ENCODE measurements around the gene CLTCL1.

The CLTCL1 gene

DNA sequence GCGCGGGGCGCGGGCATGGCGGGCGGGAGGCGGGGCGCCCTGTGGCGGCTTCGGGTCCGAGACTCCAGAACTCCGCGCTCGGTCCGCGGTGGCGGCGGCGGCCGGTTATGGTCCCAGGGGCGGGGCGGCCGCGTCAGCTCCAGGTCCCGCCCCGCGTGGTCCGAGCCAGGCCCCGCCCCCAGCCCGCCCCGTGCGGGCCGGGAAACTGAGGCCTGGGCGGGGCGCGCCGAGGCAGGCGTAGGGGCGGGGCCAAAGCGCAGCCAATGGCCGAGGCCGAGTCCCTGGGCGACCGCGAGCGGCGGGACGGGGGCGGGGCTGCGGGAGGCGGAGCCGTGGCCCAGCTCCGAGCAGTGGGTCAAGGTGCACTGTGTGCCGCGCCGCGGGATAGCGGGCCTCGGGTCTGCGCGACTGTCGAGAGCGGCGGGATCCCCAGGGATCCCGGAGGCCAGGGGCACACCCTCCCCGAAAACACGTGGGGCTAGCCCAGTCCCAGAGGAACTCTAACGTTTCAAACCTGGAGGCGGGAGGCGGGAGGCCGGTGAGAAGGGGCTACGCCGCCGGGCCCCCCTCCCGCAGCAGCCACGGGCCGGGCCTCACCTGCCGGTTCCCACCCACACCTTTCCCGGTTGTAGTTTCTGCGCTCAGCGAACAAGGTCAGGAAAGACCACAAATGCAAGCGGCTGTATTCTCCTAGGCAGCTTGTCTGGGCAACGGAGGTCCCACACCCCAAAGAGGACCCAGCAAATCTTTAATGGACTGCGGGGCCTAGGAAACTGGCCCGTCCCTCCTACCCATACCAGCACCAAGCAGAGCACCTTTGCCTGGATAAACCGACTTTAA is 112.6 kb downstream of the CLTCL1 start, which contains the start of gene SLC25A1:
SLC25A1 (minus strand) TSS at position 80 of the 840 bp plus-strand sequence; CDS start at position 17, 63 bp downstream.
- TF ChIP-seq, protein P1, sequence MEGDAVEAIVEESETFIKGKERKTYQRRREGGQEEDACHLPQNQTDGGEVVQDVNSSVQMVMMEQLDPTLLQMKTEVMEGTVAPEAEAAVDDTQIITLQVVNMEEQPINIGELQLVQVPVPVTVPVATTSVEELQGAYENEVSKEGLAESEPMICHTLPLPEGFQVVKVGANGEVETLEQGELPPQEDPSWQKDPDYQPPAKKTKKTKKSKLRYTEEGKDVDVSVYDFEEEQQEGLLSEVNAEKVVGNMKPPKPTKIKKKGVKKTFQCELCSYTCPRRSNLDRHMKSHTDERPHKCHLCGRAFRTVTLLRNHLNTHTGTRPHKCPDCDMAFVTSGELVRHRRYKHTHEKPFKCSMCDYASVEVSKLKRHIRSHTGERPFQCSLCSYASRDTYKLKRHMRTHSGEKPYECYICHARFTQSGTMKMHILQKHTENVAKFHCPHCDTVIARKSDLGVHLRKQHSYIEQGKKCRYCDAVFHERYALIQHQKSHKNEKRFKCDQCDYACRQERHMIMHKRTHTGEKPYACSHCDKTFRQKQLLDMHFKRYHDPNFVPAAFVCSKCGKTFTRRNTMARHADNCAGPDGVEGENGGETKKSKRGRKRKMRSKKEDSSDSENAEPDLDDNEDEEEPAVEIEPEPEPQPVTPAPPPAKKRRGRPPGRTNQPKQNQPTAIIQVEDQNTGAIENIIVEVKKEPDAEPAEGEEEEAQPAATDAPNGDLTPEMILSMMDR (IDR thresholded peaks at IDR 0.05; ENCODE audit: borderline replicate concordance, control extremely low read depth, extremely low read depth, insufficient read depth, missing control alignments): no peak
- DNase-seq (ENCODE audit: low spot score): peak; percentile 97
- in situ Hi-C loops (cut with MboI; ENCODE audit: low sequenced_read_pairs, unreplicated experiment): no loop called here

DNA sequence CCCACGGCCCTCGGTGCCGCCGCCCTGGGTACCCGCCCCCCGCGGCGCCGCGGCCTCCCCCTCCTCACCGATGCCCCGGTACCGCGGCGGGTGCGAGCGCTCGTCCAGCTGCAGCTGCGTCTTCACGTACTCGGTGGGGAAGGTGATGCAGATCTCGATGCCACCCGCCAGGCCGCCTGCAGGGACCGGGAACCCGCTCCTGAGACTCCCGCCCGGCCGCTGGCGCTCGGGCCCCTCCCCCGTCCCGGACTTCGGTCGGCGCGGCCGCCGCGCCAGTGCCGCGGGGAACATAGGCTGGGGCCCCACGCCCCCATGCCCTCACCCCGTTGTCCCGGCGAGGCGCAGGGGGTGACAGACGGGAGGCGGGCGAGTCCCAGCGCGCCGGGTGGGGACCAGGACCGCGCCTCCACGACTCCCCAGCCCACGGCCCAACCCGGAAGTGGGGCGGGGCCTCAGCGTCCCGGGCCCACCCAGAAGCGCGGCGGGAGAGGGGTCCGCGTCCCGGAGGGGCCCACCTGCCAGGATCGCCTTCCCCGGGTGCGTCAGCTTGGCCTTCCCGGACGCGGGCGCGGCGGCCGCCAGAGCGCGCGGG is 113.4 kb downstream of the CLTCL1 start:
- in situ Hi-C loops (cut with MboI; ENCODE audit: low sequenced_read_pairs, unreplicated experiment): no loop called here
- DNase-seq (ENCODE audit: low spot score): peak; percentile 68
- TF ChIP-seq, protein P1 (IDR thresholded peaks at IDR 0.05; ENCODE audit: borderline replicate concordance, control extremely low read depth, extremely low read depth, insufficient read depth, missing control alignments): no peak

DNA sequence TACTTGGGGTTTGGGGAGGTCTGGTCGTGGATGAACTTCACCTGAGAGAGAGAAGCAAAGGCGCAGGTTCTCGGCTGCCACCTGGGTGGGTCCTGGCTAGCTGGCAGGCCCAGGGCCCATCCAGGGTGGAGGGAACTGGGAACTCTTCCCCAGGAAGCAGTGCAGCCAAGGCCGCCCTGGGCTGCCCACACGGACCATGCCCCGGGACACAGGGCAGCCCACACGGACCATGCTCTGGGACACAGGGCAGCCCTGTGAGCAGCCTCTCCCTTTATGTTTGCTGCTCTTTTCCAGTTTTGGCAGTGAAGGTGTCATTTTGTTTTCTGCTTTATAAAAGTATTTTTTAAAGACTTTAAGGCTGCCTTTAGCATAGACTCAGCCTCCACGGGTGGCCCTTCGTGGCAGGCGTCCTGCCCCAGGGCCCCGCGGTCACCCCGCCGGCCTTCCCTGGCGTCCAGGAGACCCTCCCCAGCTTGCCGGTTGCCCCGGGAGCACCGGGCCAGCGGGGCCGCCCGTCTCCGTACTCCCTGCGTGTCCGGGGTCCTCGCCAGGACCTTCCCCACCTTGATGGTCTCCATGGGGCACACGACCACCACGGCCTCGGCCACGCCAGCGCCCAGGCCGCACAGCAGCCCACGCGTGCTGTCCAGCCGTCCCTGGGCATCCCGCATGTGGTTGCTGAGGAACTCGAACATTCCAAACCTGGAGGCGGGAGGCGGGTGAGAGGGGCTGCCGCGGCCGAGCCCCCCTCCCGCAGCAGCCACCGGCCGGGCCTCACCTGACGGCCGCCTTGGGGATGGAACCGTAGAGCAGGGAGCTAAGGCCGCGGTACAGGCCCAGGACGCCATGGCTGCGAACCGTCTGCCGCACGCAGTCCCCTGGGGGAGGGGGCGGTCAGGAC is 114.1 kb downstream of the CLTCL1 start:
- no peak for DNase-seq (ENCODE audit: low spot score)
- TF ChIP-seq, protein P1 (IDR thresholded peaks at IDR 0.05; ENCODE audit: borderline replicate concordance, control extremely low read depth, extremely low read depth, insufficient read depth, missing control alignments): no peak
- in situ Hi-C loops (cut with MboI; ENCODE audit: low sequenced_read_pairs, unreplicated experiment): no loop called here

DNA sequence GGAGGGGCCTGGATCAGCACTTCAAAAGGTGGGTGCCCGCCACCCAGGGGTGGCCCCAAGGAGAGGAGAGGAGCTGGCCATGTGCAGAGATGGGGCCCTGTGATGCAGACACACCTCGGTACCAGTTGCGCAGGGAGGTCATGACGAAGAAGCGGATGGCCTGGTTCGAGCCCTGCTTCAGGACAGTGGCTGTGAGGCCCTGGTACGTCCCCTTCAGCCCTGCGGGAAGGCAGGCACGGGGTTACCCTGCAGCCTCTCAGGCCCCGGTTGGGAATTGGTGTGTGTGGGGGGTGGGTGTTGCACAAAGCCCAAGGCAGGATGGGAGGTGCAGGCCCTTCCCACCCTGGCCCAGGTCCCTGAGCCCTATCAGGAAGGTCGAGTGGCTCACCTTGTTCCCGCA is 114.8 kb downstream of the CLTCL1 start:
- in situ Hi-C loops (cut with MboI; ENCODE audit: low sequenced_read_pairs, unreplicated experiment): no loop called here
- no peak for DNase-seq (ENCODE audit: low spot score)
- TF ChIP-seq, protein P1 (IDR thresholded peaks at IDR 0.05; ENCODE audit: borderline replicate concordance, control extremely low read depth, extremely low read depth, insufficient read depth, missing control alignments): no peak

DNA sequence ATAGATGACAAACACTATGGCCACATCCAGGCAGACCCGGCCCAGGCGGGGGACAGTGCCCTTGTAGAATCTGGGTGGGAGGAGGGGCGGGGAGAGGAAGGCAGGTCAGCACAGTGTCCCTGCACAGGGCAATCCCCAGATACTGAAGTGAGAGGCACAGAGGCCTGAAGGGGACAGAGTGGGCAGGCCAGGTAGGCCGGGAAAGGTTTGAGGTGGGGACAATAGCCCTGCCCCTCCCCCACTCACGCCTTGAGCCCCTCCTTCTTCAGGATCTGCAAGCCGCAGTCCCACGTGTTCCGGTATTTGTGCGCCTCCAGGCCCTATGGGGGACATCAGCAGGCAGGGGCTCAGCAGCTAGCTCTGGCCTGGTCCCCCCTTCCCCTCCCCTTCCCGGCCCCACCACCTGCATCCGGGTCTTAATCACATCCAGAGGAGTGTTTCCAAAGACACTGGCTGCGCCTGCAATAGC is 115.3 kb downstream of the CLTCL1 start:
- no peak for DNase-seq (ENCODE audit: low spot score)
- TF ChIP-seq, protein P1 (IDR thresholded peaks at IDR 0.05; ENCODE audit: borderline replicate concordance, control extremely low read depth, extremely low read depth, insufficient read depth, missing control alignments): no peak
- in situ Hi-C loops (cut with MboI; ENCODE audit: low sequenced_read_pairs, unreplicated experiment): no loop called here

DNA sequence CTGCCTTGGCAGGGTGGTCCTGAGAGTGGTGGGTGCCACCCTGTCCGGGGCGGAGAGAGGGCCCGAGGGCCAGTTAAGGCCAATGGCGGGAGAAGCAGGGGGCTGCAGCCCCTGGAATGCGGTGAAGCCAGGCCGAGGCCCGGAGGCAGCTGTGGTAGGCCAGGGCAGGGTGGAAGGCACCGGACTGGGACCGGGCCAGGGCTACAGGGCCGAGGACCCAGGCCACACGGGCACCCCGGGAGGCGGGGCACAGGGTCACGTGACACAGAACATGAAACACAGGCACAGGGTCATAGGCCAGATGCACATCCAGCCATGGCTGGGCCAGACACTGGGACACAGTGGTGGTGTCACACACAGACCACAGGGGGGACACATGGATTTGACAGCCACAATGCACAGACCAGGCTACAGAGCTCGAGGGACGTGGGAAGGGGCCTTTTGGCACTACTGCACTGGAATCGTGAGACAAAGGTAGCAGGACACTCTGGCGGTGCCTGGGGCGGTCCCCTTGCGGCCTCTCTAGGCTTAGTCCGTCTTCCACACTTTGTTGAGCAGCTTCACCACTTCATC is 115.8 kb downstream of the CLTCL1 start:
- no peak for DNase-seq (ENCODE audit: low spot score)
- in situ Hi-C loops (cut with MboI; ENCODE audit: low sequenced_read_pairs, unreplicated experiment): no loop called here
- TF ChIP-seq, protein P1 (IDR thresholded peaks at IDR 0.05; ENCODE audit: borderline replicate concordance, control extremely low read depth, extremely low read depth, insufficient read depth, missing control alignments): no peak

All from GM13976 (cell line).